ENCODE data around the gene RIMKLB.
"Not testable (repeated sequence)": the region's sequence is repeated elsewhere in the genome, so short reads cannot be mapped to it uniquely, and the experiment has no call there.

Gene RIMKLB

GRCh38 chr12:8762701-8763100, 64.9 kb downstream of the RIMKLB start:
- H3K36me3 ChIP-seq (ENCODE audit: control insufficient read depth, insufficient read depth, low read length); H3K27me3 ChIP-seq (ENCODE audit: control insufficient read depth, insufficient read depth, low read length, poor library complexity, severe bottlenecking); H3K9me3 ChIP-seq (ENCODE audit: control insufficient read depth, low read length); H3K4me1 ChIP-seq (ENCODE audit: control insufficient read depth, insufficient read depth, low read length); H3K4me3 ChIP-seq (ENCODE audit: insufficient read depth, low read depth, low read length); H3K27ac ChIP-seq (ENCODE audit: insufficient read depth, low read depth, low read length, poor library complexity, severe bottlenecking): not testable (repeated sequence)
- WGBS, 2 experiments, result 98 to 99% methylated on average over 6 of the region's 6 CpGs

GRCh38 chr12:8766121-8766520, 68.3 kb downstream of the RIMKLB start:
- 92 to 99% methylated on average over 8 of the region's 8 CpGs for WGBS, 2 experiments
- not testable (repeated sequence) for H3K36me3 ChIP-seq (ENCODE audit: control insufficient read depth, insufficient read depth, low read length); H3K27me3 ChIP-seq (ENCODE audit: control insufficient read depth, insufficient read depth, low read length, poor library complexity, severe bottlenecking); H3K4me3 ChIP-seq (ENCODE audit: insufficient read depth, low read depth, low read length); H3K27ac ChIP-seq (ENCODE audit: insufficient read depth, low read depth, low read length, poor library complexity, severe bottlenecking); H3K9me3 ChIP-seq (ENCODE audit: control insufficient read depth, low read length); H3K4me1 ChIP-seq (ENCODE audit: control insufficient read depth, insufficient read depth, low read length)

GRCh38 chr12:8770499-8770898, 72.7 kb downstream of the RIMKLB start:
- 89 to 95% methylated on average over 2 of the region's 2 CpGs for WGBS, 2 experiments
- H3K27ac ChIP-seq (ENCODE audit: insufficient read depth, low read depth, low read length, poor library complexity, severe bottlenecking), result no peak overlapping the region
- peaks cover 4% of the 10 kb centered on the region for H3K4me1 ChIP-seq (ENCODE audit: control insufficient read depth, insufficient read depth, low read length)
- no peaks in the 10 kb centered on the region for H3K27me3 ChIP-seq (ENCODE audit: control insufficient read depth, insufficient read depth, low read length, poor library complexity, severe bottlenecking)
- no peaks in the 10 kb centered on the region for H3K9me3 ChIP-seq (ENCODE audit: control insufficient read depth, low read length)
- H3K4me3 ChIP-seq (ENCODE audit: insufficient read depth, low read depth, low read length), result no peak overlapping the region
- H3K36me3 ChIP-seq (ENCODE audit: control insufficient read depth, insufficient read depth, low read length), result no peaks in the 10 kb centered on the region

GRCh38 chr12:8771072-8771471, 73.3 kb downstream of the RIMKLB start:
- no peak overlapping the region for H3K4me3 ChIP-seq (ENCODE audit: insufficient read depth, low read depth, low read length)
- H3K36me3 ChIP-seq (ENCODE audit: control insufficient read depth, insufficient read depth, low read length), result no peaks in the 10 kb centered on the region
- WGBS, 2 experiments, result 96 to 100% methylated on average over 1 of the region's 1 CpG

GRCh38 chr12:8773461-8773860, 75.7 kb downstream of the RIMKLB start:
- Histone ChIP-seq H3K27me3 (ENCODE audit: control insufficient read depth, insufficient read depth, low read length, poor library complexity, severe bottlenecking) (no peaks in the 10 kb centered on the region), H3K36me3 (ENCODE audit: control insufficient read depth, insufficient read depth, low read length) (no peaks in the 10 kb centered on the region), H3K4me3 (ENCODE audit: insufficient read depth, low read depth, low read length) (no peak overlapping the region), H3K9me3 (ENCODE audit: control insufficient read depth, low read length) (no peaks in the 10 kb centered on the region), H3K27ac (ENCODE audit: insufficient read depth, low read depth, low read length, poor library complexity, severe bottlenecking) (no peak overlapping the region), H3K4me1 (ENCODE audit: control insufficient read depth, insufficient read depth, low read length) (peaks cover 10% of the 10 kb centered on the region)
- WGBS, 2 experiments, result 87 to 88% methylated on average over 10 of the region's 10 CpGs

More at GRCh38 chr12:8771072-8771471, 73.3 kb downstream of the RIMKLB start:
- Histone ChIP-seq H3K9me3 (ENCODE audit: control insufficient read depth, low read length) (no peaks in the 10 kb centered on the region), H3K4me1 (ENCODE audit: control insufficient read depth, insufficient read depth, low read length) (peaks cover 4% of the 10 kb centered on the region), H3K27ac (ENCODE audit: insufficient read depth, low read depth, low read length, poor library complexity, severe bottlenecking) (peak overlapping the region; percentile 17), H3K27me3 (ENCODE audit: control insufficient read depth, insufficient read depth, low read length, poor library complexity, severe bottlenecking) (no peaks in the 10 kb centered on the region)

- H3K36me3 ChIP-seq (ENCODE audit: control insufficient read depth, insufficient read depth, low read length), result peaks cover 3% of the 10 kb centered on the region
- H3K4me3 ChIP-seq (ENCODE audit: insufficient read depth, low read depth, low read length), result no peak overlapping the region
- no peak overlapping the region for H3K27ac ChIP-seq (ENCODE audit: insufficient read depth, low read depth, low read length, poor library complexity, severe bottlenecking)
- 84 to 98% methylated on average over 4 of the region's 4 CpGs for WGBS, 2 experiments
- no peaks in the 10 kb centered on the region for H3K9me3 ChIP-seq (ENCODE audit: control insufficient read depth, low read length)
- H3K27me3 ChIP-seq (ENCODE audit: control insufficient read depth, insufficient read depth, low read length, poor library complexity, severe bottlenecking), result no peaks in the 10 kb centered on the region
- H3K4me1 ChIP-seq (ENCODE audit: control insufficient read depth, insufficient read depth, low read length), result peaks cover 6% of the 10 kb centered on the region
Observed at GRCh38 chr12:8779281-8779680, 81.5 kb downstream of the RIMKLB start.

- 90 to 100% methylated on average over 2 of the region's 2 CpGs for WGBS, 2 experiments
- Histone ChIP-seq H3K4me1 (ENCODE audit: control insufficient read depth, insufficient read depth, low read length) (peaks cover 6% of the 10 kb centered on the region), H3K36me3 (ENCODE audit: control insufficient read depth, insufficient read depth, low read length) (peaks cover 3% of the 10 kb centered on the region), H3K27ac (ENCODE audit: insufficient read depth, low read depth, low read length, poor library complexity, severe bottlenecking) (no peak overlapping the region), H3K9me3 (ENCODE audit: control insufficient read depth, low read length) (no peaks in the 10 kb centered on the region), H3K4me3 (ENCODE audit: insufficient read depth, low read depth, low read length) (no peak overlapping the region), H3K27me3 (ENCODE audit: control insufficient read depth, insufficient read depth, low read length, poor library complexity, severe bottlenecking) (no peaks in the 10 kb centered on the region)
Observed at GRCh38 chr12:8779862-8780261, 82.1 kb downstream of the RIMKLB start.

- WGBS, 2 experiments, result 67 to 80% methylated on average over 1 of the region's 1 CpG
- peaks cover 6% of the 10 kb centered on the region for H3K4me1 ChIP-seq (ENCODE audit: control insufficient read depth, insufficient read depth, low read length)
- H3K9me3 ChIP-seq (ENCODE audit: control insufficient read depth, low read length), result no peaks in the 10 kb centered on the region
- no peak overlapping the region for H3K4me3 ChIP-seq (ENCODE audit: insufficient read depth, low read depth, low read length)
- peaks cover 3% of the 10 kb centered on the region for H3K36me3 ChIP-seq (ENCODE audit: control insufficient read depth, insufficient read depth, low read length)
- H3K27me3 ChIP-seq (ENCODE audit: control insufficient read depth, insufficient read depth, low read length, poor library complexity, severe bottlenecking), result no peaks in the 10 kb centered on the region
- H3K27ac ChIP-seq (ENCODE audit: insufficient read depth, low read depth, low read length, poor library complexity, severe bottlenecking), result no peak overlapping the region
Observed at GRCh38 chr12:8780389-8780788, 82.6 kb downstream of the RIMKLB start.

- peaks cover 6% of the 10 kb centered on the region for H3K4me1 ChIP-seq (ENCODE audit: control insufficient read depth, insufficient read depth, low read length)
- WGBS, 2 experiments, result 93 to 95% methylated on average over 2 of the region's 2 CpGs
- no peak overlapping the region for H3K4me3 ChIP-seq (ENCODE audit: insufficient read depth, low read depth, low read length)
- no peaks in the 10 kb centered on the region for H3K27me3 ChIP-seq (ENCODE audit: control insufficient read depth, insufficient read depth, low read length, poor library complexity, severe bottlenecking)
- H3K27ac ChIP-seq (ENCODE audit: insufficient read depth, low read depth, low read length, poor library complexity, severe bottlenecking), result no peak overlapping the region
- no peaks in the 10 kb centered on the region for H3K9me3 ChIP-seq (ENCODE audit: control insufficient read depth, low read length)
- H3K36me3 ChIP-seq (ENCODE audit: control insufficient read depth, insufficient read depth, low read length), result peaks cover 3% of the 10 kb centered on the region
Observed at GRCh38 chr12:8781381-8782127, 83.8 kb downstream of the RIMKLB start.

- H3K27me3 ChIP-seq (ENCODE audit: control insufficient read depth, insufficient read depth, low read length, poor library complexity, severe bottlenecking), result no peaks in the 10 kb centered on the region
- H3K9me3 ChIP-seq (ENCODE audit: control insufficient read depth, low read length), result no peaks in the 10 kb centered on the region
- no peak overlapping the region for H3K27ac ChIP-seq (ENCODE audit: insufficient read depth, low read depth, low read length, poor library complexity, severe bottlenecking)
- no peak overlapping the region for H3K4me3 ChIP-seq (ENCODE audit: insufficient read depth, low read depth, low read length)
- no peaks in the 10 kb centered on the region for H3K4me1 ChIP-seq (ENCODE audit: control insufficient read depth, insufficient read depth, low read length)
- peaks cover 3% of the 10 kb centered on the region for H3K36me3 ChIP-seq (ENCODE audit: control insufficient read depth, insufficient read depth, low read length)
Observed at GRCh38 chr12:8784290-8784888, 86.6 kb downstream of the RIMKLB start.
